DMS153 treated with DMSO at 0.1 percent for 48 hours (cell line): ENCODE data around the gene MARCHF10.

Source experiments
- DNase-seq: peaks from one replicate; lab custom pipeline; 2025; ENCODE audit not compliant: unreplicated experiment; lab: John Stamatoyannopoulos, UW

MARCHF10 gene

DNA sequence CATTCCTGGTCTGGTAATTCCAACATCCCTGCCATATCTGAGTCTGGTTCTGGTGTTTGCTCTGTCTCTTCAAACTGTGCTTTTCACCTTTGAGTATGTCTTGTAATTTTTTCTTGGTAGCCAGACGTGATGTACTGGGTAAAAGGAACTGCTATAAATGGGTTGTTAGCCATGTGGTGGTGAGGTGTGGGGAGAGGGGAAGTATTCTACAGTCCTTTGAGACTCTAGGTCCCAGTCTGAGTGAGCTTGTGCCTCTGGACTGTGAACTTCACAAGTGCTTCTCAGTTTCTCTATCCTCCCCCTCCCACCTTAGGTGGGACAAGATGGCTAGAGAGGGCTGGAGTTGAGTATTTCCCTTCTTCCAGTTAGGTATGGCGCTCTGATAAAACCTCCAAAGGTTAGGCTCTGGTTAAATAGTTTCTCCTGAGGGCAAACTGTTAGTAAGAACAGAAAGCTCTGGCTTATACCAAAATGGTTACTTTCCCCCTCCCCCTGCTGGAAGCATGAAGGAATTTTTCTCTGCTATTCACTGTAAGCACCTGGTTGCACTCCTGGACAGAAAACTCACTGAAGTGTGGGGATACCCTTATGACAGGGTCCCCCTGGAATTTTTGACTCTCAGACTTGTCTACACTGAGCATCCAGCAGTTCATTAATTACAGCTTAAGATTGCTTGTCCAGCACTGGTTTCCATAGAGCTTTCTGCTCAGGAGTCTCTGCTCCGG, 87.8 kb downstream of the MARCHF10 start:
- DNase-seq = no peak

- DNase-seq = no peak
Observed at GRCh38 chr17:62719586-62719985, 88.5 kb downstream of the MARCHF10 start.

DNA sequence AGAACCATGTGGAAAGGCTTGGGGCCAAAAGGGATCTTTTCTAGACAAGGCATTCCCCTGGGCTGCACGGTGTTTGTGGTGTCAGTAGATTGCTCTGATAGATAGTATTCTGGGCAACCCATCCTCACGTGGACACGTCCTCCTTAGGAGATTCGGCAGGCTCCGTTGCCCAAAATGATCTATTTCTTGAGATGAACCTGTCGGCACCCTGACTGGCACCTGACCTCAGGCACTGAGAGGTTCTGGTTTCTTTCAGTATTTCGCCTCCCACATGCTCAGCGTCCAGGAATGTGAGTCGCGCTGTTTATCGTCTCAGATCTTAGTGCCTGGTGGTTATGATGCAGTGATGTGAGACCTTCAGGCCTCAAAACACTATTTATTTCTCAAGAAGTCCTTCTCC, 89.7 kb downstream of the MARCHF10 start:
- no peak for DNase-seq

GRCh38 chr17:62717889-62718288, 90.2 kb downstream of the MARCHF10 start:
- no peak for DNase-seq

DNA sequence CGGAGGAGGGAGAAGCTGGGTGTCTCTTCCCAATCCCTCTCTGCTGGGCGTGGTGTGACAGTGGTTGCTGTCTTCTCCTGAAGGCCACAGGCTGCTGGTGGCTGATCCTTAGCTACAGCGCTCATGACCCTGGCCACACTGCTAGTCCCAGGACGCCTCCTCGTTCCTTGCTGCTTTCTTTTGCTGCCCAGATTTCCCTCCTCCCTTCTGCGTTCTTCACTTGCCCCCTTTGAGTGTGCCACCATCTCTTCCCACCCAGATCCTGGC, 90.6 kb downstream of the MARCHF10 start:
- no peak for DNase-seq

DNA sequence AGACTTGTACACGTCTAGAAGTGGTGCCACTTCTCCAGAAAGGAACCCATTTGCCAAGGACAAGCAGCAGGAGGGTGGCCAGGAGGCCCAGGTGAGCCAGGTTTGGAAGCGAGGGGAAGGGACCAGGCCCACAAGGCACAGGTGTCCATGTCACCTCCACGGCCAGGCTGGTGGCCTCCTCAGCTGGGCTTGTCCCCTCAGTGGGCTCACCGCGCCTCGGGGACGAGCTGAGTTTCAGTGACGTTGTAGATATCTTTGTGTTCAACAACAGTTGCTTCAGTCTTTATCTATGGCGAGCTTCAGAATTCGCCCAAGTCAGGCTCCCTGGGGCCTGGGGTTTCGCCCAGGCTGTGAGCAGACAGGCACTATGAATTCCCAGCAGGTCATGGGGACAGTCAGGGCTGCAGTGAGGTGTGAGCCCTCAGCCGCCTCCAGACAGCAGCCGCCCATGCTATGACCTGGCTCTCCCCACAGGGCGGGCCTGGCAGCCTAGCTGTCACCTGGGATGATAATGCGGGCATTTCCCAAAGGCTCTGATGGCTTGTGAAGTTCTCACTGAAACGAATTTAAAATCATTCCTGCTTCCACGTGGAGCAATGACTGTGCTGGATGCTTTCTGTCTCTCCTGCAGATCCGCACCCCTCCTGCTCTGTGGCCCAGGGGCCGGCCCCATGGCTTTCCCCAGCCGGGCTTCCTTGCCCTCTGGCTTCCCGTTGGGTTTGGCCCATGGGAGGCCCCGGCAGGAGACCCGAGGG, 91.1 kb downstream of the MARCHF10 start:
- no peak for DNase-seq

- DNase-seq = no peak
Observed at GRCh38 chr17:62715882-62716390, 92.2 kb downstream of the MARCHF10 start.

DNA sequence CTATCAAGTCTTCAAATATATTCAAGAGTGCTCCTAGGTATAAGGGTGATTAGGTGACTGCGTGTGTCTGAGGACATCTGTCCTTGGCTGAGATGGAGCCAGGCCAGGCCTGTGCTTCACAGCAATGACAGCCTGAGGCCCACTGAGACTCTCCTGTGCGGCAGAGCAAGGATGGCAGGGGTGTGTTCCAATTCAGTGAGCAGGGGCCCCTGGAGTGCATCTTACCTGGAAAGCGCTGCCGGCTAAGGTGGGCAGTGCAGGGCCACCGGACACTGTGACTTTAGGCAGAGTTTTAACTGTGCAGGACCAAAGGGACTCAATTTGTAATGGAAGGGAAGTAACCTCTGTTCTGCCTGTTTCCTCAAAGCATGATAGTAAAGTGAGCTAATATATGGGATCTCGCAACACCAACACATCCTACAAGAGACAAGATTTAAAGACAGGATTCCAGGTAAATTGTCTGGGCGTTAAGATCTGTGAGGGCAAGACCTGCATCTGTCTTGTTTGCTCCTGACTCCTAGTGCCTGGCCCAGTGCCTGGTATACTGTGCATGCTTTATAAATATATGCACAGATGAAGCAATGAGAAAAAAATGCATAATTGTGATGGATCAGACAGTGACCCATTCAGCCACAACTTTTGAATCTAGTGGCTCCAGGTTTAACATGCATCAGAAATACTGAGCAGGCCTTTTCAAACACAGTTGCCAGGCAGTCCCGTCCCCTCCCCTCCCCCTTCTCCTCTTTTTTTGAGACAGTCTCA, 93.9 kb downstream of the MARCHF10 start:
- DNase-seq = no peak

DNA sequence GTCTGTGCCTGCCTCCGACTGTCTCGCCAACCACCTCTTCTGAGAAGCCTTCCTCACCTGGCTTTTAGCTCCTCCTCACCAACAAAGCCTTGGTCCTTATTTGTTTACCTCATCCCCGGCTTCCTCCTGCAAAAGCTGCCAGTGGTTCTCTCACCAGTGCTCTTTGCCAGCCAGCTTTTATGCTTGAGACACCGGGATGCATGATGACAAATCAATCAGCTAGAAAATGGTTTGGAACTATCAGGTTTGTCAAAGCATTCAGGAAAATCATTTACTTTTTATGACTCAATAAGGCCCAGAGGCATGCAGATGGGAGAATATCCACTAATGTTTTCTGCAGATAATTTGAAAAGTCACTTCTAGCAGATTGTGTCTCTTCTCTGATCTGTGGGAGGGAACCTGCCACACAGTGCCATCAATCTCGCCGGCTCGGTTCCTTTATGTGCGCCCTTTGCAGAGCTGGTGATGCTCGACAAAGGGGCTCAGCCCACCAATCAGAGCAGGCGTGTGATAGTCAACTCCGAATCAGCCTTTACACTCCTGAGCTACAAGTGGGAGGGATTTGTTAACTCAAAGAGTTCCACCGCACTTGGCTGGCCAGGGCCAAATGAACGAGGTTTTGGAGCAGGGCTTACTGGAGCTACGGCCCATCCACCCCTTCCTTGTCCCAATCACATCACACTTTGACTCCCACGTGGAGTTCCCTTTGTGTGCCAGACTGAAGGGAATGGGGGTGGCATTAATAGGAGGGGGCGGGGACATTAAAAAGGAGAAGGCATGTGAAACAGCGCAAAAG, 94.8 kb downstream of the MARCHF10 start:
- DNase-seq = no peak

DNA sequence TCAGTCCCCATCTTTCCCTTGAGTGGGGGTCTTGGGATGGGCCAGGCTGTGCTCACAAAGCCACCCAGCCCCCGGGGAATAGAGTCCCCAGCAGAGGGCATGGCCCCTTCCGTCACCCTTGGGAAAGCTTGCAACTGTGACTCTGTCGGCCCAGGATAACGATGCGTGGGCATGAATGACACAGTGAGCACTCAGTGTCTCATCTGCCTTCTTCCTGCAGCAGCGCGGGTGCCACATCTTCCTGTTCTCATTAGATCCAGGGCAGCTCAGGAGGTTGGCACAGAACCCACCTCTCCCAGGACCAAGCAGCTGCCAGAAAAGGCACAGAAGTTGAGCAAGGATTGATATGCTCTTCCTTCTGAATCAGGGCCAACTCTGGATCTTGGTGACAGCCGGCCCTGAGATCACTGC, 95.9 kb downstream of the MARCHF10 start:
- no peak for DNase-seq

GRCh38 chr17:62708587-62708986, 99.5 kb downstream of the MARCHF10 start:
- DNase-seq = no peak

DNA sequence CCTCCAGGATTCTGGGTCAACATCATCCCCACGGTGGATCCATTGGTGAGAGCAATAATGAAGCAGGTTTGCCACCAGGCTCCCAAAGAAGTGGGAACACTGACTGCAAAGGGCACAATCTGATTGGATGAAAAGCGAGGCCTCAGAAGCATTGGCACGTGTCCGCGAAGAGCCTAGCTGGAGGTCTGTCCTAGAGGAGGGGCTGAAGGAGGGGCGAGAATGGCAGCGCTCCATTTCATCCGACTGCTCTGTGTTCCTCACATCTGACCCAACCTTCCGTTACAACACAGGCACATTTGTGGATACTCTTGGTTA, 100.7 kb downstream of the MARCHF10 start:
- no peak for DNase-seq

GRCh38 chr17:62706598-62707424, 101.3 kb downstream of the MARCHF10 start:
- DNase-seq = no peak

DNA sequence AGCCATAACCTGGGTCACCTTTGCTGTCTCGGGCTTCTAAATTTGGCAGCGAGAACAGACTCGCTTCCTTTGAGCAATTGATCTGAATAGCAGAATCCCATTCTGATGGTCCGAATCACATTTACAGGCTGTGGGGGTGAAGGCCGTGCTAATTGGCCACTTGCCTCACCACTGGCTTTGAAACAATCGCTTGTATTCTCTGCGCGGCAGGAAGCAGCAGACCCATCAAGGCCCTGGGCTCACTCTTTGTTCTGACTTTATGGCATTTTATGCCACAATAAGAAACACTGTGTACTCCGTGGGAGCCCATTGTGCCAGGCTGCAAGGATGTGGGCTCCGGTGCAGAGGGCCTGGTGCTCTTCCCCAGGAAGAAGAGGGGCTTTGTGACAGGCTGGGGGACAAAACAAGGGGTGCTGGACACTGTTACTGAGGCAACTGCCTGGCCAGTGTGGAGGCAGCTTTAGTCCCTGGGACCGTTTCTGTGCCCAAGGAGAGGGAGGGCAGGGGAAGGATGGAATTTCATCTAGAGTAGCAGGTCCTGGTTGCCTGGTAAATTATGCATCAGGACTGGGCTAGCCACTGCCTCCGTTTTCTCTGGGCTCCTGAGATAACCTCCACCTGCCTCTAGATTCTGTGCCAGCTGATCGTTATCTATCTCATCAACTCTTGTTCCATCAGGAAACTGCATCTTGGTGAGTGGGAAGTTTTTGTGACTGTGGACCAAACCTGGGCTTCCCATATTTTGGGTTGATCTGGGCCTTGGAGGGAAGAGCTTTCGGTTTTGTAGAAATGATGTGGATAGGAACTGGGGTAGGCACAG, 102.1 kb downstream of the MARCHF10 start:
- peak; percentile 11 for DNase-seq

DNA sequence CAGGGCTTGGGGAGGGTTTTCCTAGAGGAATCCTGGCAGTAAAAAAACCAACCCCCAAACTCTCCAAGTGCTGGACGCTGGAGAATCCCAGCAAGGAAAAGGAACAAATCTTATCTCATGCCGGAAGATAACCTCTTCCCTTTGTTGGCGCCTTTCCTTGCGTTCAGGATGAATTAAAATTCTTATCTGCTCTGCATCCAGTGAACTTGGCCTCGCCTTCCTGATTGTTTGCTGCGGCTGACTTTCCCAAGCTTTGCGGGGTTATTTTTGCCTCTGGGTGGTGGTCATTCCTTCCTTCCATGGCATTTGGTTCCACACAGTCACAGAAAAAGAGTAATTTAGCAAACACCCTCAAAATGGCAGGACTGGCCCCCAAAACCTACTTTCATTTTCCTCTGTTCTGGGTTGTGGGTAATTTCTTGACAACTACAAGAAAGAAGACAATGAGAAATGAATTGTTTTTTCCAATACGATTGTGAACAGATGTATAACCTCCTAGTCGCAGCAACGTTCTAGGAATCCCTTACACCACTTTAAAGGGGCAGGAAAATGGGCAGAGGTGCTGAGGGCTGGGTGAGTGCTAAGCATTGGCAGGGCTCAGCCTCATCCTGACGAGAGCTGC, 102.8 kb downstream of the MARCHF10 start:
- no peak for DNase-seq

DNA sequence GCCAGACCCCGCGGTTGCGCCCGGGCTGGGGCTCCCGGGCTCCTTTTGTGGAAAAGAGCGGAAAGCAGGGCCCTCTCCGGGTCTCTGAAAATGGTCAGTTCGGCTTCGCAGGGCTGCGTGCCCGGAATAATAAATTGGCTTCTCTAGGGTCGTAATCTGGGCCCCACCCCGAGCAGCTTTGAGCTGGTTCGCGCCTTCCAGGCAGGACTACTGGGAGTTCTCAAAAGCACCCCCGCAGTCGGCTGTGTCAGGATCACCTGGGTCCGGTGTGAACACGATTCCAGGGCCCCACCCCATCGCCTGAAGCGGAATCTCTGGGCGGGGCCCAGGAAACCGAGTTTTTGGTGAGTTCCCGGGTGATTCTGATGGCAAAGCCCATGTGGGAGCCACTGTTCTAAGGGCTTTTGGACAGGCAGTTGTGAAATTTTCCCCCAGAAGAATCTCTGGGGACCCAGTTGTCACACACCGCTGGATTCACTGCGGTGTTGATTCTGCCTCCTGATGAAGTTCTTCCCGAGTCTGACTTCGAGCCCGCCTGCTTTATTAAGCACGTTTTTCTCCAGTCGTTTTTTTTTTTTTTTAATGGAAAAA, 103.6 kb downstream of the MARCHF10 start:
- no peak for DNase-seq

- DNase-seq = peak; percentile 39
Observed at GRCh38 chr17:62703776-62704380, 104.2 kb downstream of the MARCHF10 start.

GRCh38 chr17:62703261-62703775, 104.8 kb downstream of the MARCHF10 start:
- DNase-seq = no peak
